ENCODE data around the gene HELQ.

Gene HELQ

GRCh38 chr4:83370640-83370906 lies 85.0 kb downstream of the HELQ start:
- H3K9me3 ChIP-seq (ENCODE audit: severe bottlenecking) = no peaks in the 10 kb centered on the region
- DNase-seq = no peak

GRCh38 chr4:83369831-83370639 lies 85.6 kb downstream of the HELQ start:
- H3K9me3 ChIP-seq (ENCODE audit: severe bottlenecking) = no peaks in the 10 kb centered on the region
- no peak for DNase-seq
- TF ChIP-seq CTCF (IDR thresholded peaks at IDR 0.05; ENCODE audit: low read depth, low read length) = no peak
- no peak overlapping the region for H3K4me3 ChIP-seq (ENCODE audit: low read depth, low read length)
- H3K27me3 ChIP-seq (ENCODE audit: insufficient read depth, low read depth, severe bottlenecking) = no peaks in the 10 kb centered on the region
- no peaks in the 10 kb centered on the region for H3K36me3 ChIP-seq
- no peak overlapping the region for H3K27ac ChIP-seq

More at GRCh38 chr4:83370640-83370906, 85.0 kb downstream of the HELQ start:
- H3K27me3 ChIP-seq (ENCODE audit: insufficient read depth, low read depth, severe bottlenecking) = no peaks in the 10 kb centered on the region
- H3K4me3 ChIP-seq (ENCODE audit: low read depth, low read length) = no peak overlapping the region
- no peak for TF ChIP-seq CTCF (IDR thresholded peaks at IDR 0.05; ENCODE audit: low read depth, low read length)
- H3K36me3 ChIP-seq = no peaks in the 10 kb centered on the region
- H3K27ac ChIP-seq = no peak overlapping the region

- TF ChIP-seq CTCF (IDR thresholded peaks at IDR 0.05; ENCODE audit: low read depth, low read length) = no peak
- no peak for DNase-seq
- no peak overlapping the region for H3K4me3 ChIP-seq (ENCODE audit: low read depth, low read length)
- H3K9me3 ChIP-seq (ENCODE audit: severe bottlenecking) = no peaks in the 10 kb centered on the region
- no peaks in the 10 kb centered on the region for H3K36me3 ChIP-seq
- H3K27ac ChIP-seq = no peak overlapping the region
- no peaks in the 10 kb centered on the region for H3K27me3 ChIP-seq (ENCODE audit: insufficient read depth, low read depth, severe bottlenecking)
These were observed 91.3 kb downstream of the HELQ start for GRCh38 chr4:83364312-83364711.

- Histone ChIP-seq H3K27me3 (ENCODE audit: insufficient read depth, low read depth, severe bottlenecking) (no peaks in the 10 kb centered on the region), H3K9me3 (ENCODE audit: severe bottlenecking) (no peaks in the 10 kb centered on the region), H3K27ac (no peak overlapping the region), H3K36me3 (no peaks in the 10 kb centered on the region), H3K4me3 (ENCODE audit: low read depth, low read length) (no peak overlapping the region)
- DNase-seq = no peak
- TF ChIP-seq CTCF (IDR thresholded peaks at IDR 0.05; ENCODE audit: low read depth, low read length) = peak; percentile 38; the same call in 1 of the 2 replicates
These were observed 92.9 kb downstream of the HELQ start for GRCh38 chr4:83362492-83363329.

- H3K9me3 ChIP-seq (ENCODE audit: severe bottlenecking) = no peaks in the 10 kb centered on the region
- DNase-seq = no peak
- no peak for TF ChIP-seq CTCF (IDR thresholded peaks at IDR 0.05; ENCODE audit: low read depth, low read length)
- no peak overlapping the region for H3K27ac ChIP-seq
- no peaks in the 10 kb centered on the region for H3K27me3 ChIP-seq (ENCODE audit: insufficient read depth, low read depth, severe bottlenecking)
- no peak overlapping the region for H3K4me3 ChIP-seq (ENCODE audit: low read depth, low read length)
- no peaks in the 10 kb centered on the region for H3K36me3 ChIP-seq
These were observed 94.1 kb downstream of the HELQ start for GRCh38 chr4:83361416-83362103.

Data from WERI-Rb-1 (cell line).